Sigmoid colon (tissue), 4 donors: ENCODE results near the gene PLEKHA1.

Source experiments
- POLR2AphosphoS5 ChIP-seq, 4 donors: sonication (generic); formaldehyde crosslinking; IDR thresholded peaks; one replicate each; pipeline ENCODE4 v1.6.1; 2017; ENCODE audit warnings: antibody characterized with exemption in 4 of 4
- TF ChIP-seq, protein P1 (sequence below), 4 experiments: fragments of 450-650 bp in 3 of 4; fragments of 200-600 bp in 1 of 4; IDR thresholded peaks; one replicate each; pipeline ENCODE4 v1.5.1; 2016 to 2019; ENCODE audit warnings: antibody characterized with exemption in 4 of 4, mild to moderate bottlenecking in 3 of 4, moderate library complexity in 2 of 4

GRCh38 chr10:122326806-122327205, 47.7 kb upstream of the PLEKHA1 start:
- TF ChIP-seq, protein P1, sequence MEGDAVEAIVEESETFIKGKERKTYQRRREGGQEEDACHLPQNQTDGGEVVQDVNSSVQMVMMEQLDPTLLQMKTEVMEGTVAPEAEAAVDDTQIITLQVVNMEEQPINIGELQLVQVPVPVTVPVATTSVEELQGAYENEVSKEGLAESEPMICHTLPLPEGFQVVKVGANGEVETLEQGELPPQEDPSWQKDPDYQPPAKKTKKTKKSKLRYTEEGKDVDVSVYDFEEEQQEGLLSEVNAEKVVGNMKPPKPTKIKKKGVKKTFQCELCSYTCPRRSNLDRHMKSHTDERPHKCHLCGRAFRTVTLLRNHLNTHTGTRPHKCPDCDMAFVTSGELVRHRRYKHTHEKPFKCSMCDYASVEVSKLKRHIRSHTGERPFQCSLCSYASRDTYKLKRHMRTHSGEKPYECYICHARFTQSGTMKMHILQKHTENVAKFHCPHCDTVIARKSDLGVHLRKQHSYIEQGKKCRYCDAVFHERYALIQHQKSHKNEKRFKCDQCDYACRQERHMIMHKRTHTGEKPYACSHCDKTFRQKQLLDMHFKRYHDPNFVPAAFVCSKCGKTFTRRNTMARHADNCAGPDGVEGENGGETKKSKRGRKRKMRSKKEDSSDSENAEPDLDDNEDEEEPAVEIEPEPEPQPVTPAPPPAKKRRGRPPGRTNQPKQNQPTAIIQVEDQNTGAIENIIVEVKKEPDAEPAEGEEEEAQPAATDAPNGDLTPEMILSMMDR (IDR thresholded peaks at IDR 0.05) = no peak
- no peak for TF ChIP-seq POLR2AphosphoS5 (IDR thresholded peaks at IDR 0.05)
